K562 (cell line): ENCODE measurements around the gene TMPRSS6. TPM values are rescaled to one million over a fixed set of nuclear protein-coding genes. Genes with fewer than 3 reads are reported as not detected.

Experiments
- CBX2 ChIP-seq: fragments of 200-600 bp; sonication (generic); IDR thresholded peaks from one replicate; pipeline ENCODE4 v1.6.1; 2012; ENCODE audit warnings: mild to moderate bottlenecking, low read length, inconsistent platforms; ENCODE audit not compliant: insufficient read depth, poor library complexity, severe bottlenecking
- COPS2 ChIP-seq: fragments of 450-650 bp; conservative IDR thresholded peaks from 2 replicates; pipeline ENCODE4 v1.6.1; 2016; ENCODE audit warnings: mild to moderate bottlenecking, moderate library complexity
- DDX20 ChIP-seq: fragments of 450-650 bp; IDR thresholded peaks from 2 replicates; pipeline ENCODE4 v1.6.1; 2016; ENCODE audit warnings: missing genetic modification characterization, low read depth, mild to moderate bottlenecking, missing compliant biosample characterization, moderate library complexity
- IFI16 ChIP-seq: fragments of 250-450 bp; sonication (Bioruptor Pico); IDR thresholded peaks from 2 replicates; pipeline ENCODE4 v2.1.2; 2022; ENCODE audit warnings: mild to moderate bottlenecking, inconsistent platforms
- PPARD ChIP-seq: fragments of 250-450 bp; sonication (Bioruptor Pico); IDR thresholded peaks from 2 replicates; pipeline ENCODE4 v1.8.0; 2022; ENCODE audit warnings: inconsistent platforms, mild to moderate bottlenecking, moderate library complexity
- ZBED1 ChIP-seq: IDR thresholded peaks from 2 replicates; pipeline ENCODE4 v1.6.1; 2014
- polyA plus RNA-seq, 8 experiments: library from polyadenylated mRNA; depleted of rRNA in 4 of 8; stranded (reverse) in 5 of 8; unstranded in 3 of 8; fragments of >200 nt; fragmentation: Nextera tagmentation in 2 of 8; fragmentation: Illumina TruSeq in 1 of 8; extraction: Ambion mirVana in 2 of 8; extraction: Trizol in 1 of 8; gene quantifications; 2 replicates each; pipeline versions ENCODE4 v1.2.1 to v1.2.3, GENCODE V29; 2011 to 2014; ENCODE audit warnings: inconsistent platforms in 1 of 8, missing spikeins in 1 of 8
- total RNA-seq, 7 experiments: library from RNA; depleted of rRNA in 6 of 7; stranded (reverse); fragments of >200 nt in 6 of 7; fragmentation: Illumina TruSeq in 2 of 7; extraction: Trizol in 2 of 7; gene quantifications; 2 replicates each; pipeline versions ENCODE4 v1.2.1 to v1.2.3, GENCODE V29; 2011 to 2021; ENCODE audit warnings: low replicate concordance in 1 of 7
- TF ChIP-seq, protein P1 (sequence below): fragments of 250-450 bp; sonication (Bioruptor Pico); IDR thresholded peaks from 2 replicates; pipeline ENCODE4 v1.4.0; 2020; ENCODE audit warnings: mild to moderate bottlenecking, moderate library complexity
- TF ChIP-seq, protein P2 (sequence below): fragments of 450-650 bp; IDR thresholded peaks from one replicate; pipeline ENCODE4 v1.6.1; 2018; ENCODE audit warnings: mild to moderate bottlenecking, moderate library complexity; ENCODE audit not compliant: partially characterized antibody
- TF ChIP-seq, protein P3 (sequence below), 2 experiments: fragments of 450-650 bp; IDR thresholded peaks; 2 replicates each; pipeline ENCODE4 v1.6.1; 2016

The TMPRSS6 gene
- total and polyA plus RNA-seq, 9 of the 15 experiments (the other 6 are each of a cell fraction or from before 2014, with no cell fraction given) = 0.03 TPM; not detected in 8

DNA sequence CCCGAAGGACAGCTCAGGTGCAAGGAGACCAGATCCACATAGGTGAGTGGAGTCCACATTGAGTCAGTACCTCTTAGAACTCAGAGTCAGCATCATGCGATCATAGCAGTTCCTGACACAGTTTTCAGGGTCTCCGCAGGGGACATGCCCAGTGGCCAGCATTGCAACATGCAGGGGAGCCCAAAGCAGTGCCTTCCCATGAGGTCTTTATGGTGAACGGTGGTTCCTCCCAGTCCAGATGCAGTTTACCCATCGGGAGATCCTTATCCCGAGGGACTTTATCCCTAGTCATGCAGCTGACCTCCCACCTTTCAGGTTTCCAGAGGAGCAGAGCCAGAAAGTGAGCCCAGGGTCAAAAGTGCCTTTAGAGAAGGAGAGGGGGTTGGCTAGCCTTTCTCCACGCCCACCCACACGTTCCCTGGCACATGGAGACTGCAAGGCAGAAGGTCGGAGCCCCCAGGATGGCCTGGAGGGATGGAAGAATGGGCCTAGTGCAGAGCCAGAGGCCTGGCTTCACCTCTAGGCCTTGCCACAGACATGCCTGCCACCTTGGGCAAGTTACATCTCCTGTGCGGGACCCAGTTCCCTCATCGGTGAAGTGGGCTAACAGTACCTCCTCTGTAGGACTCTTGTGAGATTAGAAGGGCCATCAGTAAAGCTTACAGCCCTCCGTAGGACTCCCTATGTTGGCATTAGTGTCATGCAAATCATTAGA, 51.6 kb downstream of the TMPRSS6 start (continued):
- TF ChIP-seq, protein P1, sequence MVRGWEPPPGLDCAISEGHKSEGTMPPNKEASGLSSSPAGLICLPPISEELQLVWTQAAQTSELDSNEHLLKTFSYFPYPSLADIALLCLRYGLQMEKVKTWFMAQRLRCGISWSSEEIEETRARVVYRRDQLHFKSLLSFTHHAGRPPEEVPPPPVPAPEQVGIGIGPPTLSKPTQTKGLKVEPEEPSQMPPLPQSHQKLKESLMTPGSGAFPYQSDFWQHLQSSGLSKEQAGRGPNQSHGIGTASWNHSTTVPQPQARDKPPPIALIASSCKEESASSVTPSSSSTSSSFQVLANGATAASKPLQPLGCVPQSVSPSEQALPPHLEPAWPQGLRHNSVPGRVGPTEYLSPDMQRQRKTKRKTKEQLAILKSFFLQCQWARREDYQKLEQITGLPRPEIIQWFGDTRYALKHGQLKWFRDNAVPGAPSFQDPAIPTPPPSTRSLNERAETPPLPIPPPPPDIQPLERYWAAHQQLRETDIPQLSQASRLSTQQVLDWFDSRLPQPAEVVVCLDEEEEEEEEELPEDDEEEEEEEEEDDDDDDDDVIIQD (CRISPR knock-in tag) = no peak
- no peak for TF ChIP-seq COPS2
- TF ChIP-seq, protein P2, sequence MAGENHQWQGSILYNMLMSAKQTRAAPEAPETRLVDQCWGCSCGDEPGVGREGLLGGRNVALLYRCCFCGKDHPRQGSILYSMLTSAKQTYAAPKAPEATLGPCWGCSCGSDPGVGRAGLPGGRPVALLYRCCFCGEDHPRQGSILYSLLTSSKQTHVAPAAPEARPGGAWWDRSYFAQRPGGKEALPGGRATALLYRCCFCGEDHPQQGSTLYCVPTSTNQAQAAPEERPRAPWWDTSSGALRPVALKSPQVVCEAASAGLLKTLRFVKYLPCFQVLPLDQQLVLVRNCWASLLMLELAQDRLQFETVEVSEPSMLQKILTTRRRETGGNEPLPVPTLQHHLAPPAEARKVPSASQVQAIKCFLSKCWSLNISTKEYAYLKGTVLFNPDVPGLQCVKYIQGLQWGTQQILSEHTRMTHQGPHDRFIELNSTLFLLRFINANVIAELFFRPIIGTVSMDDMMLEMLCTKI = no peak
- TF ChIP-seq CBX2 = no peak
- no peak for TF ChIP-seq IFI16 (CRISPR knock-in tag)
- TF ChIP-seq, protein P3, sequence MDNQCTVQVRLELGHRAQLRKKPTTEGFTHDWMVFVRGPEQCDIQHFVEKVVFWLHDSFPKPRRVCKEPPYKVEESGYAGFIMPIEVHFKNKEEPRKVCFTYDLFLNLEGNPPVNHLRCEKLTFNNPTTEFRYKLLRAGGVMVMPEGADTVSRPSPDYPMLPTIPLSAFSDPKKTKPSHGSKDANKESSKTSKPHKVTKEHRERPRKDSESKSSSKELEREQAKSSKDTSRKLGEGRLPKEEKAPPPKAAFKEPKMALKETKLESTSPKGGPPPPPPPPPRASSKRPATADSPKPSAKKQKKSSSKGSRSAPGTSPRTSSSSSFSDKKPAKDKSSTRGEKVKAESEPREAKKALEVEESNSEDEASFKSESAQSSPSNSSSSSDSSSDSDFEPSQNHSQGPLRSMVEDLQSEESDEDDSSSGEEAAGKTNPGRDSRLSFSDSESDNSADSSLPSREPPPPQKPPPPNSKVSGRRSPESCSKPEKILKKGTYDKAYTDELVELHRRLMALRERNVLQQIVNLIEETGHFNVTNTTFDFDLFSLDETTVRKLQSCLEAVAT (IDR thresholded peaks at IDR 0.05) = no peak
- TF ChIP-seq DDX20 = no peak
- no peak for TF ChIP-seq ZBED1
- no peak for TF ChIP-seq PPARD (CRISPR knock-in tag)
